Adrenal gland (tissue), 5 donors: ENCODE data around the gene LDHB.

Source experiments
- CTCF ChIP-seq, 6 experiments: fragments of 450-650 bp in 4 of 6; fragments of 200-600 bp in 2 of 6; sonication (generic) in 1 of 6; IDR thresholded peaks; 1 replicate in 5 of 6; 2 replicates in 1 of 6; pipeline versions ENCODE4 v1.5.1 to v1.8.0; 2016 to 2021; ENCODE audit warnings: antibody characterized with exemption in 6 of 6, mild to moderate bottlenecking in 2 of 6, moderate library complexity in 1 of 6
- POLR2A ChIP-seq, 2 donors: fragments of 450-650 bp; IDR thresholded peaks; one replicate each; pipeline ENCODE4 v1.6.1; 2017; ENCODE audit warnings: antibody characterized with exemption in 2 of 2, mild to moderate bottlenecking in 2 of 2, moderate library complexity in 1 of 2
- donor health status: DM: no; HTN: no; CAD: no.

DNA sequence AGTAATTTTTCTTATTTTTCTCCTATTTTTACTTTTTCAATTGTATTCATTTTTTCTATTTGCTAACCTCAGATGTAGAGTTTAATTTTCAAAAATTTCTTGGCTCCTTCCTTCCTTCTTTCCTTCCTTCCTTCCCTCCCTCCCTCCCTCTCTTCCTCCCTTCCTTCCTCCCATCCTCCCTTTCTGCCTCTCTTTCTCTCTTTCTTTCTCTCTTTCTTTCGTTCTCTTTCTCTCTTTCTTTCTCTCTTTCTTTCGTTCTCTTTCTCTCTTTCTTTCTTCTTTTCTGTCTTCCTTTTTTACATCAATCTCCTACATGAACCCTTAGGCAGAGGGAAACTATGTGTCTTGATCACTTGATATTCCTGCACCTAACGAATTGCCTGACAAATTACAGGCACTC is 40.6 kb downstream of the LDHB start:
- no peak for TF ChIP-seq CTCF (IDR thresholded peaks at IDR 0.05)
- TF ChIP-seq POLR2A (IDR thresholded peaks at IDR 0.05): no peak
